HG02981 (cell line): ENCODE results near the gene RNU6-8.

Source experiments
- ATAC-seq: cut with Tn5 transposase; IDR thresholded peaks from one replicate; pipeline ENCODE4 v1.9.1; 2021; ENCODE audit warnings: mild to moderate bottlenecking, moderate library complexity; ENCODE audit not compliant: unreplicated experiment

Gene RNU6-8

DNA sequence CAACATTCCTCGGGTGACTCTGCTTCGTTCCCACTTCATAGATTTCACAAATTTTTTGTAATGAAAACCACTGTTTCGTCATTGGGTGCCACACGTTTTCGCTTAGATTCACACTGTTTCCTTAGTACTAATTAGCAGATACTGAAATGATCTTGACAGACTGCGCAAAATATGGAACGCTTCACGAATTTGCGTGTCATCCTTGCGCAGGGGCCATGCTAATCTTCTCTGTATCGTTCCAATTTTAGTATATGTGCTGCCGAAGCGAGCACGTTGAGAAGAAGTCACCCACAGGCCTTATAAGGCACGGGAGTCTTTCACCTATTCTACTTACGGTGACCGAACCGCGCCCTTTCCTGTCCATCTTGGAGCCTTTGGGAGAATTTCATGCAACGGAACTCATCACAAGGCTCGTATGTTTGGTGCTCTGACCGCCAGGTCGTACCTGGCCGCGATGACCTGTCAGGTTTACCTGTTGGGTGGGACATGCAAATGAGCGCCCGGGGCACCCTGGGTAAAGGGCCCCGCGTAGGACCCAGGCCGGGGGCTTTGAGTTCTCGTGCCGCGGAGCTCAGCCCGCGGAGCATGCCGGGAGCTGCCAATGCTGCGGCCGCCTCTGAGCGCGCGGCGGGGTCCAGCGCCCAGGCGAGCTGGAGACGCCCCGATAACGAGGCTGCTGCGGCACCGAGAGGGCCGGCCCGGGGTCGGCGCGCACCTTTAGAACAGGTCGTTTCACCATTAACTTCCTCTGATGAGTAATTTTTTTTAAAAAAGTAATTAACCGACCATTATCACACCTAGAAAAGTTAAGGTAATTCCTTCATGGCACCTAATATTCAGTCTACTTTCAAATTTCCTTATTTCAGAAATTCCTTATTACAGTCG, at the start of gene RNU6-8:
TSS of gene RNU6-8 (minus strand) at position 272 of the 885 bp plus-strand sequence.
- ATAC-seq, result peak; percentile 65

DNA sequence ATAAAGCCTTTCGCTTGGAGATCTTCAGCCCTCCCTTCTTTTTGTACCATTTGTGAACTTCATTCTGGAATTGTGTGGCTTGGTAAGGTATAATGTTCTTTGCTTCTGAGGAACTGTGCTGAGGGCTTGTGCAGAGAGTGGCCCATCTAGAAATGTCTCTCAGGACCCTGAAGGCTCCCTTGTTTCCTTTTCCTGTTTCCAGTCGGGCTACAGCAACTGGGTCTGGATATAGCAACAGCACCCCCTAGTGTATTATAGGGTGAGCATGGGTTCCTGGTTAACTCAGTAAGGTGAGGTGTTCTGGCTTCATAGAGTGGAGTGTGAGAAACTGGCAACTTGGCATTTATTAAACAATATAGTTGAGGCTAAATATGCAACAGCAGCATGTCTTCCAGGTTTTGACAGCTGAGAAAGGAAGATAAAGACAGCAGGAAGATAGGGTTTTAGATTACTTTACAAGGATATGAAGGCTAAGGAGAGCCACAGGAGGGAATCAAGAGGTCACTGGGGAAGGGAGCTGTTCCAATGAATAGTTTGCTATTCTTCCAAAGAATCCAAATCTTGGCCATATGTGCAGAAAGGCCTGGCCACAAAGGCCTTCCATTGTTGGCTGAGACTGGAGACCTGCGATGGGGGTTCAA, 49.1 kb upstream of the RNU6-8 start:
- ATAC-seq, result peak; percentile 81

DNA sequence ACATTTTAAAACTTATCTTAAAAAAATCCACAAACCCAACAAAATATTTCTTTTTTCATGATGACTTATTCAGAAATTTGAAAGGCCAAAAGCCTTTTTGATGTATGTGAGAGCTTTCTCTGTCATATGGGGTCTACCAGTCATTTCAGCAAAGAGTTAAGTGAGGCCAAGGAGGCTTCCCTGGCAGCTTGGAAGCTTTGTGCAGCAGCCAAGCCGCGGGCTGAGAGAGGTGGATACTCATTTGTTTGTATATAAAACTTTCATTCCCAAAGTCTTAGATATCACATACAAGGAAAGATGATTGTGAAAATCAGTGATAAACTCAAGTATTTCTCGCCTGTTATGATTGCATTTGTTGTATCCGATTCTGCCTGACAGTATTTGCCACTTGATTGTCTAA, 48.5 kb upstream of the RNU6-8 start:
- ATAC-seq, result no peak

DNA sequence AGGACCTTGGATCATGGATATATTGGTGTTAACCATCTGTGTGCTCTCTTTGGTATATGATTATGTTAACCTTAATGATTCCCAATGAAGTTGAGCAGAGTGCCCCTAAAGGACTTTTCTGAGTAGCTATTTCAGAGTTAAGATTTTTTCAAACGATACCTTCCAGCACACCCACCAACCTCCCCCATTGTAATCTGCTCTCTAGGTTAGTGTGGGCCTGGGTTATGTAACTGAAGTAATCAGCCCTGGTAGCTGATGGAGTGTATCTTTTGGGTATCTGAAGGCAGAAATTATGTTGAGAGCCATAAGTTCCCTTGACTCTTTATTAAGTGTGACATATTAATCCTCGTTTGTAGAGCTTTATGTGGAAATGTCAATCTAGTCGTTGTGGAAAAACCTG, 47.6 kb upstream of the RNU6-8 start:
- no peak for ATAC-seq

DNA sequence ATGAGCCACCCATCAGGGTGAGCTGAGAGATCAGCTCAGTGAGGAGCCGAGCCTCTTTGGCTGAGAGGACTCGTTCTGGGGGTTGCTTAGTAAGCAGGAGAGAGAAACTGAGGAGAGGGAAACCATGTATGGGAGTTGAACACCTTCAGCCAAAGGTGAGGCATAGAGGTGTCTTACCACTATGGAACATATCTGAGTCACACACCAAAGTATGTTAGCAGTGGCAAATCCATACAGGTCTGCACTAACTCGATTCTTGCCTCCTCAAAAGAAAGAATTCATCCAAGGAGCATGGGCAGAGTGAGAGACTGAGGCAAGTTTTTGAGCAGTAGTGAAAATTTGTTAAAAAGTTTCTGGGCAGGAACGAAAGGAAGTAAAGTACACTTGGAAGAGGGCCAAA, 46.7 kb upstream of the RNU6-8 start:
- no peak for ATAC-seq

DNA sequence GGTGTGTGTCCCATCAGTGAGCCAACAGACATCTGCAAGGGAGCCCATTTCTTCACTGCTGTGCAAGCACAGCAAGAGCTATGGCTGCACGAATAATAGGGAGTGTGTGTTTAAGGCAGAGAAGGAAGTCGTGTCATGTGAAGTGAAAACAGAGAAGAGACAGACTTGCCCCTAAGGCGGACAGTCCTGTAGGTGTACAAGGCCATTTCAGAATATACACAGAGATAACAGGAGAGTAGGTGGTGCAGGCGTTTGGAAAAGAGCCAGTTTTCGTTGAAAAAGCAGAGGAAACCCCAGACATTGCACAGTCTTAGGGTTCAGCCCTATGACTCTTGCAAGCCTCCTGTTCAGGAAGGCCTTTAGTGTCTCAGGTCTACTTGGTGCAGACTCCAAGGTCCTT, 46.3 kb upstream of the RNU6-8 start:
- ATAC-seq, result no peak

DNA sequence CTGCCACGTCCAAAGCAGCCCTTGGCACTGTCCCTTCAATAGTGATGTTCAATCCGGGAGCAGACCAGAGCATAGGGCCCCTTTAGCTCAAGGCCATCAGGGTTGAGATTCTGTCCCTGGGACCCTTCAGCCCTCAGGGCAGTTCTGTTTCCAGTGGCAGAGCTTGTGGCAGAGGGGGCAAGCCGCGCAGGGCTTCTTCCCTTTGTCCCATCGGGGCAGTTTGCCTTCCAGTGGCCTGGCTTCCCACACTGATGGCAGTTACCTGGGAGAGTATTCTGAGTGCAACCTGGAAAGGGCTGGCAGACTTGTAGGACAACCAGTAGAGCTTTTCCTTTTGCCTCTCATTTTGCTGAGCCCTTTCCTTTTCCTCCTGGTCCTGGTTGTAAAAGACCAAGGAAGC, 43.7 kb upstream of the RNU6-8 start:
- ATAC-seq, result no peak

DNA sequence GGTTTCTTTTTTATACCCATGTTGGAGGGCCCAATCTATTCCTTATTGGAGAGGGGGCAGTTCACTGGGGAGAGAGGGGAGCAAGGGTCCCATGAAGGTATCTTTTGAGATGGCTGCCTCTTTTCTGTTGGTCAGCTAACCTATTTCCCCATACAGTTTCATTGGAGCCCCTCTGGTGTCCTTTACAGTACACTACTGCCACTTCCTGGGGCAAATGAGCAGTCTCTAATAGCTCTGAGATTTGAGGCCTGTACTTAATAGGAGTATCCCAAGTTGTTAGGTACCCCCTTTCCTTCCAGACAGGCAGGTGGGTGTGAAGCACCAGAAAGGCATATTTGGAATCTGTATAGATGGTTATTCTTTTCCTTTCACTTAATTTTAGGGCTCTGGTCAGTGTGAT, 41.3 kb upstream of the RNU6-8 start:
- ATAC-seq, result no peak

DNA sequence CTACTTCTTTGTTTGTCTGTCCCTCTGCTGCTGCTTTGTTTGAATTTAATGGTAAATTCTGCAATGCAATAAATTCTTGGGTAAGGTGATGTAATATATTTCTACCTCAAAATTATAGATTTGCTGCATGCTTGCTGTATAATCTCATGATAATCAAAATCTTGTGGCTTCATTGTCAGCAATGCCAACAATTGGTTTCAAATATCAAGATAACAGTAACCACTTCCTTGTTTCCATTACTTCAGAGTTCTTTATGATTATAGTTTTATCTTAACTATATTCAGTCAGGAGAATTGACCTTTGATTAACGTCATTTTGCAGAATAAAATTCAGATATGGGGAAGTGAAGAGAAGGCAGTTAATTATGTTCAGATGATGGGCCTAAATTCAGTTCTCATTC, 30.2 kb upstream of the RNU6-8 start:
- ATAC-seq, result no peak

DNA sequence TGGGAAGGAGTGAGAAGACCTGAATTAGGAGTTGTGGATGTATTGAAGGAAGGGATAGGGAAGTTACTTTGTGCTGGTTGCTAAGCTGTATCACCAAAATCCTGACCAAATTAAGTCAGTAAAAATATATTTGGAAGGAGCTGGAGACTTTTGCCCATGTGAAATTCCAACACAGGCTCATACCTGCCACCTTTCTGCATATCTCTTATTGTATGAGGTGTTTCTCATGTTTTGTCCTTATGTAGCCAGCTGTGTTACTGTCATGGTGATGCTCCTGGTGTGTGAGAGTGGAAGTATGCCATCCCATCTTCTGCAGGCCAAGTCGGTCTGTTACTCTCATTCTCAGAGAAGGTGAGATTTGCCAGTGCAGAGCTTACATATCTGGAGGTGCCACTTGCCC, 29.4 kb upstream of the RNU6-8 start:
- no peak for ATAC-seq

DNA sequence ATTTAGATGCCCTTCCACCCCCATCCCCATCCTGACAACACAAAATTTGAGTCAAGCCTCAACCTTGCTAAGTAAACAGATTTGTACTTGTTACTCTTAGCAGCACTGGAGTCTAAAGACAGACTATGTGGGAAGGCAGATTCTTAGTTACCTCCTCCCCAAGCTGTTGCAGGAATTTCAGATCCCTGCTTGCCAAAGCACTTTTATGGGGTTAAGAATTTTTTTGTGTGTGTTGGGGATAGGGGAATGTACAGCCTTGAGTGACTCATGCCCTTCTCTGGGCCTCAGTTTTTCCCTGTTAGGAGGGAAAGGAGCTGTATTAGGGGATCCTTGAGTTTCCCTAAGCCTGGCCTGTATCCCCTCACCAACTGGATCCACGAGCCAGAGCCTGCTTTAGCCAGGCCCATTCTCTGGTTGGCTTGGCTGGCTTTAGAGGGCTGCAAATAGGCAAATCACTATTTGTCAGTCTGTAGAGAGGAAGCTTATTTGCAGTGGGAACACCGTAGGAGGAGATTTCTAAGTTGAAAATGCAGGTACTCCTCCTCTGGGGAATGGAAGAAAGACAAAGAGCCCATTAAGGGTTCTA, 27.7 kb upstream of the RNU6-8 start:
- ATAC-seq, result no peak

DNA sequence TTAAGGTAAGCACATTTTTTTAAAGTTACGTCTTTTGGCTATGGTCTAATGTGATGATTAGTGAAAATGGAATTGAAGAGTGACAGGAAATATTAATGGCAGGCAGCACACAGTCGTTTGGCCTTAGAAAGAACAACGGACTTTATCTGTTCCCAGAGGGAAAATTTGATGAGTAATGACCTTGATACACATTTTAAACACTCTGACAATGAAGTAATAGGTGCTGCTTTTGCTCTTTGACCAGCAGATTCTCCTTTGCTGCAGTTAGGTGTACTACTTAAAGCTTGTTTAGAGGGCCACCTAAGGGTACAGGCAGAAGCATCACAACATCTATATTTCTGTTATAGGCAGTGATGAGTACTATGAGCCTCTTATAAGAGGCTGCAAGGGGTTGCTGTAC, 27.1 kb upstream of the RNU6-8 start:
- no peak for ATAC-seq

DNA sequence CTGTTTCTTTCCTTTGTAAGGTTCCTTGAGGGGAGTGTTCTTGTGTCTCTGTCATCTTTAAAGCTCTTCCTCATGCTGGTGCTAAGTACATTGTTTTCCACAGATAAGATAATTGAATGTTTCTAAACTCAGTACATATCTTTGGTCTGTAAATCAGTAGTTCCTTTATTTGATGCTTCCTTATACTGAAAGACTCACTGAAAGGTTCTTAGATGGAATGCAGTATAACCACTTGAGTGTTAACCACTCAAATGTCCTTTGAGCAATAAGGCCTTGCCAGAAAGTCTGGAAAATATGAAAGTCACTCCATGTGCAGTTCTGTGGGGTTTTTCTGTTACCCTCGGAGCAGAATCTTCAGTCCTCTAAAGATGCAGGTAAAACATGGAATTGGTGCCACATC, 23.0 kb upstream of the RNU6-8 start:
- no peak for ATAC-seq

DNA sequence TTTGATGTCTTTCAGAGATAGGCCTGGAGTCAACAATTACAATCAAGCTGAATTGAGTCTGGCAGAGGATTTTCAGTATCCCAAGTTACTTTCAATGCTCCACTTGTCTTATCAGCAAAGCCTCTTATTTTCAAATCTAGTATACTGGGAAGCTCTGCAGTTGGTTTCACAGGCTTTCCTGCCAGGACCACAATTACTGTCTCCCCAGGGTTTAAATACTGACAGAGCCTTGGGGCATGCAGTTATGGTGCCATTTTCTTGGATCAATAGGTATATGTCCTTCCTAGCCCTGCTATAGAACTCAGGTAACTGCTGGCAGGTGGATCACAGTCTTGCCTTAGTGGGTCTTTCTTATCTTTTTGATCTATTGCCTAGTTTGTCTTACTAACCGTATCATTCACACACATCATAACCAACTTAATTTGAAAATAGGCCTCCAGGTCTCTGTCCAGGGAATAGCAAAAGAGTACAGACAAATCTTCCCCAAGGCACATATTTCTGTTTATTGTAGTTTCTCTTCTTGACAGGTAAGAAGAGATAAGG, 22.4 kb upstream of the RNU6-8 start:
- ATAC-seq, result no peak

DNA sequence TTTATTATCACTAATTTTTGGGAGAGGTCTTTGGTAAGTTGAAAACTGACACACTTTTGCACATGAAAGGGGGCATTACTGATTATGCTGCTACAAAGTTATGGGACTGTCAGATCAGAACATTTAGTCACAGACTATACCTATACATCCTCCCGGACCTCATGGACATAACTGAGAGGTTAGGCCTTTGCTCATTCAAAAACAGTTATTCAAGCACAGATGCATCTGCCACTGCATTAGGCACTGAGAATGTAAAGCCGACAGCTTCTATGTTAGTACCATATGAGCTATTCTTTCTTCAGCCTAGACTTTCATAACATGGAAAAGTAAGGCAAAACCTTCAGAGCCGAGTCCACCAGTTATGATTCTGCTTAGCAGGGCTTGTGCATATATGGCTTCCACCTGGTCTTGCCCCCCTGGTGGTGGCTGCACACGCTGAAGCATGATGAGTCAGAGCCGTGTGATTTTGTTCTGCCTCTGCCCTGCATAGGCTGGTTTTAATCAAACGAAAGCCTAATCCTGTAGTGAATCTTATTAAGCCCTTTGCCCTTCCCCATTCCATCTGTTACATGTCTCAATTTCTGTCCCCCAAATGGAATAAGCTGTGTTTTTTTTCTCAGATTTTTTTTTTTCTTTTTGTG, 21.8 kb upstream of the RNU6-8 start:
- ATAC-seq, result peak; percentile 54

DNA sequence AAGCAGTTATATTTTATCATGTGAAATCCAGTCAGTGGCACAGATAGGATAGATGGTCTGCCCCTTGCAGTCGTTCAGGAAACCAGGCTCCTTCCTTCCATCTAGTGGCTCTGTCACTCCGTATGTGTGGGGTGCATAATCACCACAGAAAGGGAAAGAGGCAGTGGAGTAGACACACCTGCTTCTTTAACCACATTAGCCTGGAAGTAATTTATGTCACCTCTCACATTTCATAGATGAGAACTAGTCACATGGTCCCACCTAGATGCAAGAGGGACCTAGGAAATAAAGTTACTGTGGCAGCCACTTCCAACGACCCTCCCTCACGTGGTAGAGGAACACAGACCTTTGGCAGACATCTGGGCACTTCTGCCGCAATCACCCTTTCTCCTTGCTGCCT, 14.2 kb upstream of the RNU6-8 start:
- ATAC-seq, result no peak

DNA sequence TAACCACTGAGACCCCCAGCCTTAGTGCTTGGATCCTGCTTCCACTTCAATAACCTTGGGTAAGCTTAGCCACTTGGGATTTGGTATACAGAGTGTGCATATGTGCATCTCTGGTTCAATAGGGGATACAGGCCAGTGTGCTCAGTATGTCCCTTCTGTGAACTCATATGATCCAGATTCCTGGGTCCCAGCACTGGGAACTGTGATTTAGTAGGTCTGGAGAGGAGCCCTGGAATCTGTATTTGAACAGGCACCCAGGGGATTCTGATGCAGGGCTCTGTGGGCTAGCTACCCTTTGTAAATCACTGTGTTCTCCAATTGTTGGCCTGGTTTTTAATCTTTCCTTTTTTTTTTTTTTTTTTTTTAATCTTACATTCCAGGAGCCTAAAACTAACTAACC, 9.8 kb upstream of the RNU6-8 start:
- ATAC-seq, result no peak

DNA sequence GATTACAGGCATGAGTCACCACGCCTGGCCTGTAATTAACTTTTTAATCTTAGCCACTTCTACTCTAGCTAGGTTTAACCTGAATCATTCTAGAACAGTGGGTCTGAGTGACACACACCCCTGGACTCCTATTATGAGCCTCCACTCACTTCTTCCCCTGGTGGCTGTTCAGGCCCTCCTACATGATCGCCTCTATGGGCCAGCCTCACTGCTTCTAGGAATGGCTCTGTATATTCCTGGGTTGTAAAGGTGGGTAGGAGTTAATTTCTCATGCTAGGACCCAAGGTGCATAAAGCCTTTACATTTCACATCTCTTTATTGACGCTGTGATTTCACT, 8.0 kb upstream of the RNU6-8 start:
- ATAC-seq, result no peak

DNA sequence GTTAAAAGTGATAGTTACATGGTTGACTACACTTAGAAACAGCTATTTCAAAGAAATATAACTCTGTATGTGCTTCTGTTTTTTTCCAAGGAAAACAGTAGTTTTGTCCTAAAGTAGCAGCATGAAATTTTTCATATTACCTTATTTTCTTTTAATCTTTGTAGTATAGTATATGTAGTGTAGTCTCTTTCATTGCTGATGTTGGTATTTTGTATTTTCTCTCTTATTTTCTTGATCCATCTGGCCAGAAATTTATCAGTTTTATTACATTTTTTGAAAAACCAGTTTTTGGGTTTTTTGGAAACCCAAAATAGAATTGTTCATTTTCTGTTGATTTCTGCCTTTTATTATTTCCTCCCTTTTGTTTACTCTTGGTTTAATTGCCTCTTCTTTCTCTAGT, 6.4 kb upstream of the RNU6-8 start:
- no peak for ATAC-seq

DNA sequence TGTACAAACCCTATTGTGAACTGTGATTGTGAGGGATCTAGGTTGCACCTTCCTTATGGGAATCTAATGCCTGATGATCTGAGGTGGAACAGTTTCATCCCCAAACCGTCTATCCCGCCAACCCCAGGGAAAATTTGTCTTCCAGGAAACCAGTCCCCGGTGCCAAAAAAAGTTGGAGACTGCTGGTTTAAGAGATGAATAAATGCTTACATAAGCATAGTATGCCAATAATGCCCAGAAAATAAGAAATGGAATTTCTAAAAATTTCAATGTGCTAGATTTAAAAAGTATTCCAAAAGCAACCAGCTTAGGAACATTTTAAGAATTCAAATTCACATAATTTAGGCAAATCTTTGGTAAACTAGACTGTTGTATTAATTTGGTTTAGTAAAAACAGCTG, 5.4 kb upstream of the RNU6-8 start:
- no peak for ATAC-seq

DNA sequence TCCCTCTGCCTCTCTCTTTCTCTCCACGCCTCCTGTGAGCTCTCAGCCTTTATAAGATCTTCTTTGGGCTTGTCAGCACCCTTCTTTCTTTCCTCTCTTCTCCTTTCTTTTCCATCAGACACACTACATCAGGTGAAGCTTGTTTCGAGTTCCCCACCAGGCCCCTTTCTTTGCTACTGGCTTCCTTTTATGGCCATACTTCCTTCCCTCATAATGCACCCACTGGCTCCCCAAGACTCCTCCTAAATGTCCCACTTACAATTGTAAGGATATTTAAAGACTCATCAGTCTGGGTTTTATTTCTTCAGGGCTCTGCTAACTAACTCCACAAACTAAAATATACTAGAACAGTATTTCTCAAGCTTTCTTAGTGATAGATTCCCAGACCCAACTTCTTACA, 3.5 kb upstream of the RNU6-8 start:
- no peak for ATAC-seq

DNA sequence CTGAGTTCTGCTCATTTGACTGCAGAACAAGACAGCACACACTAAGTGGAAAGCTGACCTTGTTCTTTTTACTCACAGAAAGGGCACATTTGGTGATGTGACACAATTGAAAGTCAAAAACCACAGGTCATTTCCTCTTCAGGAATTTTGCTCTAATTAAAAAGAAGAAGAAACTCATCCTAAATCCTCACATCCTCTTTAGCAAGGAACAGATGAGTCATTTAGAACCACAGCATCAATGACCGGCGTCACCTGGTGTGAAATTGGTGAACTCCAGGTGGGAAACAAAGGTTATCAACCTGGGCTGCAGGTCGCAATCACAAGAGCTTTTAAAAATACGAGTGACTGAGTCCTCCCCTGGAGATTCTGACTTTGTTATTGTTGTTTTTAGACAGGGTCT, 2.9 kb upstream of the RNU6-8 start:
- ATAC-seq, result no peak
